Fibroblast of villous mesenchyme (primary cell): ENCODE measurements around the gene C16orf92. TPM values are rescaled to one million over a fixed set of nuclear protein-coding genes. Genes with fewer than 3 reads are reported as not detected.

Source experiments
- DNase-seq: peaks from one replicate; pipeline ENCODE4 v3.0.0-alpha.2; 2010; ENCODE audit warnings: low read depth
- H3K4me3 ChIP-seq: 2 replicates; pipeline ENCODE4 v1.5.1; 2011; ENCODE audit warnings: low read depth, mild to moderate bottlenecking, low read length
- total RNA-seq: library from RNA; depleted of rRNA; stranded (reverse); fragments of >200 nt; gene quantifications from 2 replicates; pipeline ENCODE4 v1.2.3, GENCODE V29; 2012
- TF ChIP-seq, protein P1 (sequence below): IDR thresholded peaks from 2 replicates; pipeline ENCODE4 v1.5.1; 2012; ENCODE audit warnings: low read depth, mild to moderate bottlenecking, low read length; ENCODE audit not compliant: insufficient read depth

C16orf92 gene
- total RNA-seq, 1 donor, result not detected

DNA sequence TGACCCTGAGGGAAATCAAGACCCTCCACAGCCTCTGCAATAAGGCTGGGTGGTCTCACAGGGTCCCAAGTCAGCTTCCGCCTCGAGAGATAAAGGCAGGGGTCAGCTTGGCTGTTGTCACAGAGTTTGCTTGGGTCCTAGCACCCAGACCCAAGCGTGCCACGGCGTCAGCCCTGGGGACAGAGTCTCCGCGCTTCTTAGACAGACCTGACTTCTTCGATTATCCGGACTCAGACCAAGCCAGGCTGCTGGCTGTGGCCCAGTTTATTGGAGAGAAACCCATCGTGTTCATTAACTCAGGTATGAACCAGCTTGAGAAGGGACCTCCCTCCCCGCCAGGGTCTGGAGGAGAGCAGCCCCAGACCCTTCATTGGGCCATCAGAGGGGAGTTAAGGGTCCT, 588 bp downstream of the C16orf92 start:
- no peak for DNase-seq
- TF ChIP-seq, protein P1, sequence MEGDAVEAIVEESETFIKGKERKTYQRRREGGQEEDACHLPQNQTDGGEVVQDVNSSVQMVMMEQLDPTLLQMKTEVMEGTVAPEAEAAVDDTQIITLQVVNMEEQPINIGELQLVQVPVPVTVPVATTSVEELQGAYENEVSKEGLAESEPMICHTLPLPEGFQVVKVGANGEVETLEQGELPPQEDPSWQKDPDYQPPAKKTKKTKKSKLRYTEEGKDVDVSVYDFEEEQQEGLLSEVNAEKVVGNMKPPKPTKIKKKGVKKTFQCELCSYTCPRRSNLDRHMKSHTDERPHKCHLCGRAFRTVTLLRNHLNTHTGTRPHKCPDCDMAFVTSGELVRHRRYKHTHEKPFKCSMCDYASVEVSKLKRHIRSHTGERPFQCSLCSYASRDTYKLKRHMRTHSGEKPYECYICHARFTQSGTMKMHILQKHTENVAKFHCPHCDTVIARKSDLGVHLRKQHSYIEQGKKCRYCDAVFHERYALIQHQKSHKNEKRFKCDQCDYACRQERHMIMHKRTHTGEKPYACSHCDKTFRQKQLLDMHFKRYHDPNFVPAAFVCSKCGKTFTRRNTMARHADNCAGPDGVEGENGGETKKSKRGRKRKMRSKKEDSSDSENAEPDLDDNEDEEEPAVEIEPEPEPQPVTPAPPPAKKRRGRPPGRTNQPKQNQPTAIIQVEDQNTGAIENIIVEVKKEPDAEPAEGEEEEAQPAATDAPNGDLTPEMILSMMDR, result no peak
- no peak overlapping the region for H3K4me3 ChIP-seq

DNA sequence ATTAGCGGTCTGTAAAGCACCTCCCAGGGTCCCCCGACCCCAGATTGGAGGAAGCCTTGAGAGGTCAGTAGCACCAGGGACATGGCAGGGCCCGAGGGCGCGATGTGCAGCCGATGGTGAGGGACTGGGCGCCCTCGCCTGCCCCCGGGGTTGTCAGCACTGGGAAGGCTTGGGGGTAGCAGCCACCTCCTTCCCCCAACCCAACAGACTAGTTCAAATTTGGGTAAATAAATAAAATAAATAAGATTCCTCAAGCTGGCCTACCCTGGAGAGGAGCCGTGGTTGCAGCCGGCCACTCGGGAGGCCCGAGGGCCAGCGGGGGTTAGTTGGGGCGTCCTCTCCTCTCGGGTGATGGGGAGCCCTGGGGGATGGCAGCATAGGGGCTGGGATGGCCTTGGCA, 1.5 kb downstream of the C16orf92 start:
- no peak for DNase-seq
- no peak overlapping the region for H3K4me3 ChIP-seq
- TF ChIP-seq, protein P1, result no peak

DNA sequence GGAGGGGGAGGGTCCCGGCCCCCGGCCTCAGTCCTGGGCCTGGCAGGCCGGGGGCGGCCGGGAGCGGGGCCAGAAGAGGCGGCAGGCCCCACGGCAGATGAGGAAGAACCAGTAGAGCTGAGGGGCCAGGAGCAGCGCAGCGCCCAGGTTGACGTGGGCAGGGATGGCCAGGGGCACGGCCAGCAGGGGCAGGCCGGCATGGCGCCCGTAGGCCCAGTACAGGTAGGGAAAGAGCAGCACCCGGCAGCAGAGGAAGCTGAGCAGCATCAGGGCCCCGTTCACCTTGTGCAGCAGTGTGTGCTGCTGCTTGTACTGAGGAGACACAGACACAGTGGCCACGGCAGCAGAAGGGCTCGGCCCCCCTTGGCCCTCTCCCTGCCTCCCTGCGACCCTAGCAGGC, 2.2 kb downstream of the C16orf92 start:
- TF ChIP-seq, protein P1, result no peak
- DNase-seq, result no peak

DNA sequence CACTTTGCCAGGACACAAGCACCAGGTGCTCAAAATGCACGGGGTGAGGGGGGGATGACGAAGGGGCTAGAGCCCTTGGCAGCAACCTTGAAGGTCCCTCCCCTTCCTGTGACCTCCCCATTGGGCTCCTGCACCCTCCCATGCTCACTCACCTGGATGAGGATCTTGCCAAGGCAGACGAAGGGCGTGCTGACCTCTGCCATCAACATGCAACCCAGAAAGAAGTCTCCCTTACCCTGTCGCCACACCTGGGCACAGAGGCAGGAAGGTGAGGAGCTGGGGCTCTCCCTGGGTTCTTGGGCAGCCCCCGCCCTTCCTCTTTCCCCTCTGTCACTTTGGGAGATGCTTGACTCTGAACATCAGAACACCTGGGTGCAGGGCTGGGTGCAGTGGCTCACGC, 2.6 kb downstream of the C16orf92 start:
- no peak overlapping the region for H3K4me3 ChIP-seq
- DNase-seq, result no peak
- TF ChIP-seq, protein P1, result no peak

More for the DNA sequence above, 2.2 kb downstream of the C16orf92 start:
- no peak overlapping the region for H3K4me3 ChIP-seq

DNA sequence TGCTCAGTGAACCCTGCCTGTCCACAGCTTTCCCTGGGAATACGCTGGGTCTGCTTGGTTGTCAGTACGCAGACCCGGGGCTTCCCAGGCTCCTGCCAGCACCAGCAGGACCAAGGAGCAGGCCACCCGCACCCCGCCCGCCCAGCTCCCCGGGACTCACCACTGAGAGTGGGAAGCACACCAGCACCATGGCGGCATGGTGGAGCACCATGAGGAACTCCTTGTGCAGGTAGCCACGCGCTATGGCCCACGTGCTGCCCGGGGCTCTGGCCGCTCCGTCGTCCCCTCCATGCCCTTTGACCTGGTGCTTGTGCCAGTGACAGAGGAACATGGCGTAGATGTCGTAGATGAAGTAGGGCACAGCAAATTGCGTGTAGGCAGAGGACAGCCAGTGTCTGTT, 3.5 kb downstream of the C16orf92 start:
- no peak overlapping the region for H3K4me3 ChIP-seq
- TF ChIP-seq, protein P1, result no peak
- DNase-seq, result no peak

DNA sequence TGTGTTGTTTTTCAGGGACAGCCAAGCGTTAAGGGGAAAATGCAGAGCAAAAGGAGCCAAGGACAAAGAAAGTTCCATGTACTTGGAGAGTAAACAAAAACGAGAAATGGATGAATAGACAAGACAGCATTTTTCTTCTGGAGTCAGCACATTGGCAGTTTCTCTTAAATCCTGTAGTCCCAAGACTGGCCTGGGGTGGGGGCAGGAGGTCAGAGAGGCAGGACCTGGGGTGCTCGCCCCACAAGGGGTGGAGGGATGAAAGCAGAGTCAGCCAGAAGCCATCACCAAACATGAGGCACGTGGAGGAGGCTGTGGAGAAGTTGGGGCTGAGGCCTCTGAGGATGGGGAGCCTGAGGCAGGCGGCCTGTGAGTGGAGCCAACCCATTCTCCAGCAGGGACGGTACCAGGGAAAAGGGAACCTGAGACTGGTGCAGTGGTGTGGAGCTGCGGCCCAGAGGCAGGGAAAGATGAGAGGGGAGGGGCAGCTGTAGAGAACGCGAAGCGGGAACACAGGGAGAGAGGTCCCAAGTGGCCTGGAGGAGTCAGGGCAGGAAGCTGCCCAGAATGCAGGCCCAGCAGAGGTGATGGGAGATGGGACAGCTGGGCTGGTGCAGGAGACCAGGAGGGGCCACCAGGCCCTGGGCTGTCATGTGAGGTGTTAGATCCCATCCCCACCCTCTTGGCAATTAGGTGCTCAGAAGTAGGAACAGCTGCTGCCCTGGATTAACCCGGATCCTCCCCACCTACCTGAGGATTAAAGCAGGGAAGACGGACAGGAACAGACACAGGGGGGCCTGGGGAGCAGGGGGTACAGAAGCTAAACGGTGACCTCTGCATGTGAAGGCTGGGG, 4.8 kb downstream of the C16orf92 start:
- no peak for DNase-seq
- no peak overlapping the region for H3K4me3 ChIP-seq
- TF ChIP-seq, protein P1, result no peak

DNA sequence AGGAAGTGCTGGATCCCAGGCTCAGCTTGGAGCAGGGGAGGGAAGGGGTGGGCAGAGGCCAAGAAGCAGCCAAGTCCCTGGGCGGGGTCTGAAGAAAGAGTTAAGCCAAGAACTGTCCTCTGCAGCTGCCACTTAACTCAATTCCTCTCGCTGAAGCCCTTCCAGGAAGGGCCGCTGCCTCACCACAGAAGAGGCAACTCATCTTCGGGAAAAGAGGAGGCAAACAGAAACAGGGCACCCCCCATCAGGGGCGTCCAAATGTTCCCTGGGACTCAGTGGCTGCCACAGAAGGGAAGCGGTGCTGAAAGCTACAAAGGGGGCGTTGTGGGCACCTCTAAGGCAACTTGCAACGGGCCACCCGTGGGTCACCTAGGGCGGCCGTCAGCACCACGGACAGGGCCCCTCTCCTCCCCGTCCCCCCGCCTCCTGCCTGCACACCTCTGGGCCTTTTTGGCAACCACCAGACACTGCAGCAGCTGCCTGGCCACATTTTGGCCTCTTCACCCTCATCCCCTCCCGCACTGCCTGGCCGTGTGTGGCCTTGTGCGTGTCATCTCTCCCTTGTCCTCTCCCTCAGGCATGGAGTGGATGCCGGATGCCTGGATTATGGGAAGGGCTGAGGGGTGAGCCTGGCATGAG, 5.6 kb downstream of the C16orf92 start:
- DNase-seq, result no peak
- TF ChIP-seq, protein P1, result no peak
- no peak overlapping the region for H3K4me3 ChIP-seq
